ENCODE results near the gene ZNF213. TPM values are rescaled to one million over a fixed set of nuclear protein-coding genes. Genes with fewer than 3 reads are reported as not detected.
A peak's percentile ranks its signal among the peaks of the same experiment; 100 is the strongest.

ZNF213 gene
- total RNA-seq, 1 donor from 2014 or later, result 10.6 TPM

DNA sequence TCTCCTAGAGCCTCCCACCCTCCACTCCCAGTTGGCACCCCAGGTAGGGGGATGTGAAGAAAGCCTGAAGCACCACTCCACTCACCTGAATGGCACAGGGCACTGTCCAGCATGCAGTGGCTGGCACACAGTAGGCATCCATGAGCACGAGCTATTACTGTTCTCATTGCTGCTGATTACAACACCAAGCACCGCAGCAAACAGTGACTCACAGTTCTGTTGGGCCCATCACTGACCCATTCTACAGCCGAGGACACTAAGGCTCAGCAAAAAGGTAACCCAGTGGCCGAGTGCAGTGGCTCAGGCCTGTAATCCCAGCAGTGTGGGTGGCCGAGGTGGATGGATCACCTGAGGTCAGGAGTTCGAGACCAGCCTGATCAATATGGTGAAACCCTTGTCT lies 38.5 kb upstream of the ZNF213 start:
- Mint-ChIP-seq H3K27ac (no peak overlapping the region), H3K4me1 (peaks cover 34% of the 10 kb centered on the region), H3K36me3 (ENCODE audit: low read depth) (no peaks in the 10 kb centered on the region), H3K4me3 (no peak overlapping the region), H3K27me3 (peaks cover 2% of the 10 kb centered on the region), H3K9me3 (no peaks in the 10 kb centered on the region)
- intact Hi-C loops (cut with micrococcal nuclease), result loop anchor here (1.0 kb wide), 1 partner anchor 33 kb away; no protein-coding TSS in a partner anchor
- DNase-seq, result no peak

DNA sequence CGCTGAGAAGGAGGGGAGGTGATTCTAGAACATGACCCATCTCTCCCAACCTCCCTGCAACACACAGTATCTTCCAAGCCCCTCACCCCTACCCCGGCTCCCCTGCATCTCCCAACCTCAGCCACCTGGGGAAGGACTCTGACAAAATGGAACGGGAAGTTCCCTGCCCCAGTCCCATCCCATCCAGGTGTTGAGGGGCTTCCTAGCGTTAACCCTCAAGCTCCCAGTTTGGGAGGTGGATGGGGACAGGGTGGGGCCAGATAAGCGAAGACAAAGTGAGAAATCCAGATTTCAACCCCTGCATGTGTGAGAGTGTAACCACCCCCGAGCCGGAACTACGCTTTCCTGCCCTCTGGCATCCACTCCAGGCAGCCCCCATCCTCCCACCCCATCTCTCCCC lies 37.6 kb upstream of the ZNF213 start:
- peaks cover 36% of the 10 kb centered on the region for H3K4me1 Mint-ChIP-seq
- DNase-seq, result no peak
- H3K9me3 Mint-ChIP-seq, result no peaks in the 10 kb centered on the region
- no peak overlapping the region for H3K4me3 Mint-ChIP-seq
- H3K27me3 Mint-ChIP-seq, result peaks cover 2% of the 10 kb centered on the region
- no peaks in the 10 kb centered on the region for H3K36me3 Mint-ChIP-seq (ENCODE audit: low read depth)
- no peak overlapping the region for H3K27ac Mint-ChIP-seq
- intact Hi-C loops (cut with micrococcal nuclease), result no loop called here

DNA sequence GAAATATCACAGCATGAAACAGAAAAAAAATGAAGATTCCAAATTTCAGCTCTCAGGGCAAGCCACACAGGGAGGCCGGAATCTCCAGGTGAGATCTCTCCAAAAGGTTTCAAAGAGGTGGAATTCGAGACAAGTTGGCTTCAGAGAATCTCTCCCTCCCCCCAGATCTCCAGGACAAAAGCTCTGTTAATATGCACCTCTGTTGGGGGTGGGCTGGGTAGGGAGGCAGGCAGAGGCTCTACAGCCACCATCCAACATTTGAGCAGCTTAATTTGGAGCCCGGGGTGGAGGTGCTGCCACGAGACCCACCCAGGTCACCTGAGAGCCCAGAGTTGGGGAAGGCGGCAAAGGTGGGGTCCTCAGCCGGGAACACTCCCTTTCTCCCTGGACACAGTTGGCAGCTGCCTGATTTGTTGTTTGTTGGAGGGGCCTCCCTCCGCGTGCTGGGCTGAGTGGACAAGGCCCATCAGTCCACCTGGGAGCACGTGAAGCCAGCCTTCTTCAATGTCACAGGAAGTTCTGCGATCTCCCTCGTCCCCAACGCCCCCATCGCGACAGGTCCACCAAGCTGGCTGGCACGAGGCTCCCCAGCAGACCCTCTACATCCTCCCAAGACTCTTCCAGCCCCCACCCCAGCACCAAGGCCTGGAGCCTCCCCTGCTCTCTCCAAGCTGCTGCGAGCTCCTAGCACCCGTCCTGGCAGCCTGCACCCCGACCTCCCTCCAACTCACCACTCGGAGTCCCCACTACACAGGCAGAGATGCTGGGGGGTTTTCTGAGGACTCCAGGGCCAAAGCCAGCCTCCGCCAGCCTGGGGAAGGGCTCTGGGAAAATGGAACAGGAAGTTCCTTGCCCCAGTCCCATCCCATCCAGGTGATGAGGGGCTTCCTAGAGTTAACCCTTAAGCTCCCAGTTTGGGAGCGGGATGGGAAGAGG lies 36.1 kb upstream of the ZNF213 start, which contains the start of gene ZSCAN10:
TSS of gene ZSCAN10 (minus strand) at position 836 of the 936 bp plus-strand sequence. CDS start 6,357 bp downstream, outside the sequence.
- H3K4me1 Mint-ChIP-seq, result peaks cover 41% of the 10 kb centered on the region
- H3K9me3 Mint-ChIP-seq, result no peaks in the 10 kb centered on the region
- H3K27ac Mint-ChIP-seq, result peak within 1 kb of the TSS; percentile 86
- H3K4me3 Mint-ChIP-seq, result peak within 1 kb of the TSS; percentile 85
- peaks cover 2% of the 10 kb centered on the region for H3K27me3 Mint-ChIP-seq
- H3K36me3 Mint-ChIP-seq (ENCODE audit: low read depth), result no peaks in the 10 kb centered on the region
- no peak for DNase-seq
- intact Hi-C loops (cut with micrococcal nuclease), result no loop called here

DNA sequence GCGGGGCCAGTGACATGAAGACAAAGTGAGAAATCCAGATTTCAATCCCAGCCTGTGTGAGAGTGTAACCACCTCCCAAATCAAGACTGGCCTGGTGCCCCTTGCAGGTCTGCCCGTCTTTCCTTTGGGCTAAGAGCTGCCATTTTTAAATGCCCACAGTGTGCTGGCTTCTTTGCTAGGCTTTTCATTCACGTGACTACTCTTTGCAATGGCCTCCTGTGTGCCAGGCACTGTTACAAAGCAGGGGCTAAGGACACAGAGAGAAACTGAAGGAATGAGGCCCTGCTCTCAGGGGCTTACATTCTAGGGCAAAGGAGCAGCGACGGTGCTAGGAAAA lies 35.5 kb upstream of the ZNF213 start:
- intact Hi-C loops (cut with micrococcal nuclease), result no loop called here
- H3K27ac Mint-ChIP-seq, result no peak overlapping the region
- no peaks in the 10 kb centered on the region for H3K36me3 Mint-ChIP-seq (ENCODE audit: low read depth)
- peaks cover 41% of the 10 kb centered on the region for H3K4me1 Mint-ChIP-seq
- no peaks in the 10 kb centered on the region for H3K9me3 Mint-ChIP-seq
- no peak for DNase-seq
- peaks cover 2% of the 10 kb centered on the region for H3K27me3 Mint-ChIP-seq
- H3K4me3 Mint-ChIP-seq, result no peak overlapping the region

DNA sequence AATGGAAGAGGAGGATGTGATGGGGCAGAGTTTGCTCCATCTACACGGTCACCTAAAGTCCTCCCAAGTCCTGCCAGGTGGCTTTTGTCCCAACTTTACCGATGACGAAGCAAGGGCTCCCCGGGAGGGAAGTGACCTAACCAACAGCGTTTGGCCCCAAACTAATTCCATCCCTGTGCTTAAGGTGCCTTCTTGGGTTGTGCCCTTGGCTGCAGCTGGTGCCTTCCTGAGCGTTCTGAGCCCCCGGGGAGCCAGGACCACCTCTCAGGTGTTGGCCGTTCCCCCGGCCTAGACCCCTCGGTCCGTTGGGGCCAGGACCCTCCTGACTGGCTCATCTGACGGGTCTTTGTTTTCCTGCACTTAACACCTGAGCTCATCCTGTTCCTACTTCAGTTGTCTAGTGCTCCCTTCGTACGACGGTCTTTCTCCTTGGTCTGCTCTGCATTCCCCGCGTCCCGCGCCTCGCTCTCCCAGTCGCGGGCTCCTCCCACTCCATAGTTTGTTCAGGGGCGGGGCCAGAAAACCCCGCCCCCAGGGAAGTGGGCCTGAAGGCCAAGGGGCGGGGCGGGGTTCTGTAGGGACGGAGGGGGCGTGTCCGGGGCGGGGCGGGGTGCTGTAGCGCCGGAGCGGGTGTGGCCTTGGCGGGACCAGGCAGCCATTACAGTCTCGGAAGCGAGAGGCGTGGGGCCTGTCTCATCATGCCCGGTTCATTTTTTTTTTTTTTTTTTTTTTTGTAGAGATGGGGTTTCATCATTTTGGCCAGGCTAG lies 34.9 kb upstream of the ZNF213 start:
- no peaks in the 10 kb centered on the region for H3K9me3 Mint-ChIP-seq

DNA sequence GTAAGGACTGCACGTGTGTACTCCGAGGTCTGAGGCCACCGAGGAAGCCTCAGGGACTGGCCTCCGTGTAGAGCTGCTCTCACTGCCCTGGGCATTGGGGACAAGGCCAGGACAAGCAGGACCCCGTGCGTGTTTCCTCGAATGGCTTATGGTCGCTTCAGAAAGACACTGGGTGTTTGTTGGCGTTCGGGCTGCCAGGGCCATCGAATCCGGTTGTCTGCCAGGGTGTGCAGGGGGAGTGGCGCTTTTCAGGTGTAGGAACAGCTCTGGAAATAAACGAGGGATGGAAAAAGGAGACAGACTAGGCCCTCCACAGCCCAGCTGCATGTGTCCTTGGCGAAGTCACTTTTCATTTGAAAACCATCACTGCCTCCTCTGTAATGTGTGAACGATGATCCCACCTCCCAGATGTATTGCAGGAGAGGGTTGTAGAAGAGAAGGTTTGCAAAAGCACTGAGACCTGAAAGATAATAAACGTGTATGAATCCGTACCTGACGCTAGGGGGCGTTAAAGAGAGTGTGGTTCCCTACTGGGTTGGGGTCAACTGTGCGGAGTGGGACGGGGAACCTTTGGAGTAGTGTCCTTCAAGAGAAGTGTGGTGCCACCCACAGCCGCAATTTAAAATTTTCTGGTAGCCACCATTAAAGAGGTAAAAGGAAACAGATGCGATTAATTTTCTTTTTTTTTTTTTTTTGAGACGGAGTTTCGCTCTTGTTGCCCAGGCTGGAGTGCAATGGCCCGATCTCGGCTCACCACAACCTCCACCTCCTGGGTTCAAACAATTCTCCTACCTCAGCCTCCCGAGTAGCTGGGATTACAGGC lies 33.6 kb upstream of the ZNF213 start:
- H3K4me3 Mint-ChIP-seq, result peak overlapping the region; percentile 78
- DNase-seq, result peak; percentile 86
- no peaks in the 10 kb centered on the region for H3K36me3 Mint-ChIP-seq (ENCODE audit: low read depth)
- H3K9me3 Mint-ChIP-seq, result no peaks in the 10 kb centered on the region
- peaks cover 36% of the 10 kb centered on the region for H3K4me1 Mint-ChIP-seq
- H3K27me3 Mint-ChIP-seq, result peaks cover 2% of the 10 kb centered on the region
- H3K27ac Mint-ChIP-seq, result peak overlapping the region; percentile 85
- intact Hi-C loops (cut with micrococcal nuclease), result loop anchor here (2.0 kb wide), 1 partner anchor 42 kb away; no protein-coding TSS in a partner anchor

More for the DNA sequence above, 34.9 kb upstream of the ZNF213 start:
- no peaks in the 10 kb centered on the region for H3K36me3 Mint-ChIP-seq (ENCODE audit: low read depth)
- H3K4me1 Mint-ChIP-seq, result peaks cover 38% of the 10 kb centered on the region
- intact Hi-C loops (cut with micrococcal nuclease), result loop anchor here (1.0 to 2.0 kb wide), 3 partner anchors 24 to 41 kb away; no protein-coding TSS in a partner anchor
- peaks cover 2% of the 10 kb centered on the region for H3K27me3 Mint-ChIP-seq
- peak overlapping the region; percentile 86 for H3K27ac Mint-ChIP-seq
- H3K4me3 Mint-ChIP-seq, result peak overlapping the region; percentile 85
- peak; percentile 97 for DNase-seq

DNA sequence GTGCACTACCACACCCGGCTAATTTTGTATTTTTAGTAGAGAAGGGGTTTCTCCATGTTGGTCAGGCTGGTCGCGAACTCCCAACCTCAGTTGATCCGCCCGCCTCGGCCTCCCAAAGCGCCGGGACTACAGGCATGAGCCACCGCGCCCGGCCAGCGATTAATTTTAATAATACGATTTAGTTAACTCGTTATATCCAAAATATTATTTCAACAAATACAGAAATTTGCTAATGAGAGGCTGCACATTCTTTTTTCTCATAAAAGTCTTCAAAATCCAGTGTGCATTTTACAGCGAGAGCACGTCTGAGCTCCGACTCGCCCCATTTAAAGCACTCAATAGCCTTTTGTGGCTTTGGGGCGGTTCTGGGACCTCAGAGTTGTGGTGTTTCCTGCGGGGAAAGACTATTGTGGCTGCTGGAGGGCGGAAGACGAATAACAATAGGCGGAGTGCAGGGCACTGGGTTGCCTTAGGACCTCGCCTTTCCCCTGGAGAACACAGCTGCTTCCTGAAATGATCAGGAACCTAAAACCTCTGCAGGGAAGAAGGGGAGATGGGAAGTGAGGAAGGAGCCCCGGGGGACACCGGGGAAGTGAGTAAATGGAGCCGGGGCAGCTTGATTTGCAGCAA lies 32.9 kb upstream of the ZNF213 start:
- DNase-seq, result peak; percentile 80

DNA sequence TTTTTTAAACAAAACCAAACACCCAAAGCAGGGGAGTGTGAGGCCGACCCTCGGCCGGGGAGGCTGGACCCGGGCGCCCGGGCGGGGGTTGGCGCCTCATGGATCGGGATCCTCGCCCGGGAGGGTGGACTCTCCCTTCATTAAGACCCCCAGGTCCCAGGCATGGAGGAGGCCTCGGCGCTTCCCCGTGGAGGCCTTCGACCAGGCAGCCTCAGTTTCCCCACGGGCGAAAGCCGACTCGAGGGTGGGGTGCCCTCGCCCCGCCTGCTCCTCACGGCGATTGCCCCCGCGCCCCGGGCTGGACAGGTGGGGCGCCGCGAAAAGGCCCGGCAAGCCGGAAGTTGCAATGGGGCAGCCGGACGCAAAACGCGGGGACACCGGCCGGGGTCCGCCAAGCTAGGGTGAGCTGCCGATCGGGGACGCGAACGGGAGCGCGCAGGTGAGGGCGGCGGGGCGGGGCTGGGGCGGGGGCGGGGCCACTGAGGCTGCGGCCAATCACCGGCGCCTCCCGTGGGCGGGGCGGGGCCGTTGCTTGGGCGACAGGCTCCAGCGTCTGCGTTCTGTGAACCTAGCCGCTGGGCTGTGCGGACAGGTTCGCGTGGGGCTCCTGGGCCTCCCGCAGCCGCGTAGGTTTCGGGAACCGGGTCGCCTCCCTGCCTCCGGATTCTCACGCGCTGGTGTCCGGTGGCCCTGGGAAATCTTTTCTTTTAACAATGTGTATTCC lies 28.5 kb upstream of the ZNF213 start:
- H3K4me3 Mint-ChIP-seq, result peak overlapping the region; percentile 88
- peak overlapping the region; percentile 90 for H3K27ac Mint-ChIP-seq
- H3K9me3 Mint-ChIP-seq, result no peaks in the 10 kb centered on the region
- peaks cover 2% of the 10 kb centered on the region for H3K27me3 Mint-ChIP-seq
- H3K4me1 Mint-ChIP-seq, result peaks cover 22% of the 10 kb centered on the region
- intact Hi-C loops (cut with micrococcal nuclease), result loop anchor here (1.0 kb wide), 2 partner anchors 18 to 44 kb away; no protein-coding TSS in a partner anchor
- no peaks in the 10 kb centered on the region for H3K36me3 Mint-ChIP-seq (ENCODE audit: low read depth)
- DNase-seq, result peak; percentile 97

More for the DNA sequence above, 32.9 kb upstream of the ZNF213 start:
- Mint-ChIP-seq H3K27me3 (peaks cover 2% of the 10 kb centered on the region), H3K4me1 (peaks cover 36% of the 10 kb centered on the region), H3K36me3 (ENCODE audit: low read depth) (no peaks in the 10 kb centered on the region), H3K27ac (peak overlapping the region; percentile 86), H3K9me3 (no peaks in the 10 kb centered on the region), H3K4me3 (peak overlapping the region; percentile 78)
- intact Hi-C loops (cut with micrococcal nuclease), result loop anchor here (2.0 kb wide), 1 partner anchor 43 kb away; no protein-coding TSS in a partner anchor

DNA sequence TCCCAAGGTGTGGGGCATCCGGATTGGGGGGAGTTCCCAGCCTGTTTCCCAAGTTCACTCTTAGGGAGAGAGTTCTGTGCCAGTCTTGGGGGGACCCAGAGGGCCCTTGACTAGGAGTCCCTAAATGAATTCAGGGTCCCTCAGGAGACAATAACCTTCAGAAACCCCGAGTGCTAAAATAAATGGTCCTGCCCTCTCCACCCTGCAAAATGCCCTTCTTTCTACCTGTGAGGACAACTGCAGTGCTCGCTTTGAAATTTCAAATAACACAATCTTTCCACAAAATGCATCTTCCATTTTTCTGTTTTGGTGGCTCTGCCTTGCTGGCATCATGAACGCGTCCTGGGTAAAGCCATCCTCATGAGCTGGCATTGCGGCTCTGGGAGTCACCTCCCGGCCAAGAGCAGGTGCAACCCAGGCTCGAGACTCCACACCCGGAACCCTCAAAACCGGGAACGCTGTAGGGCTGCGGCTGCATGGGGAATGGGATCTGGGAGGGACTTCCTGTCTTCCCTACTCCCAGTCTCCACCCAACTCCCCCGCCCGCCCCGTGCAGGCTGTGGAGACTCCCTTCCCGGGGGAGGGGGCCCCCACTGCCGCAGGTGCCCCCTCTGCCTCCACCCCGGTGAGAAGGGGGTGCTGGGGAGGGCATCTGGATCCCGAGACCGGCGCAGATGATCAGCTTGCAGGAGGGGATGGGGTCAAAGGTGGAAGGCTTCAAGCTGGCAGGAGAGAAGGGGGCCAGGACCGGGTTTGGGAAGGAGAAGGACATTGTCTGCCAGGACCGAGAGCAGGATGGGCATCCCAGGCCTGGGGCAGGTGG lies 22.6 kb upstream of the ZNF213 start, which contains the start of gene ZNF205:
TSS of gene ZNF205 (plus strand) at position 529 of the 823 bp plus-strand sequence. CDS start 845 bp downstream, outside the sequence.
- Mint-ChIP-seq H3K36me3 (ENCODE audit: low read depth) (no peaks in the 10 kb centered on the region), H3K27ac (no peak within 1 kb of the TSS), H3K4me3 (no peak within 1 kb of the TSS), H3K9me3 (no peaks in the 10 kb centered on the region), H3K4me1 (peaks cover 4% of the 10 kb centered on the region), H3K27me3 (peaks cover 14% of the 10 kb centered on the region)
- intact Hi-C loops (cut with micrococcal nuclease), result no loop called here
- no peak for DNase-seq

DNA sequence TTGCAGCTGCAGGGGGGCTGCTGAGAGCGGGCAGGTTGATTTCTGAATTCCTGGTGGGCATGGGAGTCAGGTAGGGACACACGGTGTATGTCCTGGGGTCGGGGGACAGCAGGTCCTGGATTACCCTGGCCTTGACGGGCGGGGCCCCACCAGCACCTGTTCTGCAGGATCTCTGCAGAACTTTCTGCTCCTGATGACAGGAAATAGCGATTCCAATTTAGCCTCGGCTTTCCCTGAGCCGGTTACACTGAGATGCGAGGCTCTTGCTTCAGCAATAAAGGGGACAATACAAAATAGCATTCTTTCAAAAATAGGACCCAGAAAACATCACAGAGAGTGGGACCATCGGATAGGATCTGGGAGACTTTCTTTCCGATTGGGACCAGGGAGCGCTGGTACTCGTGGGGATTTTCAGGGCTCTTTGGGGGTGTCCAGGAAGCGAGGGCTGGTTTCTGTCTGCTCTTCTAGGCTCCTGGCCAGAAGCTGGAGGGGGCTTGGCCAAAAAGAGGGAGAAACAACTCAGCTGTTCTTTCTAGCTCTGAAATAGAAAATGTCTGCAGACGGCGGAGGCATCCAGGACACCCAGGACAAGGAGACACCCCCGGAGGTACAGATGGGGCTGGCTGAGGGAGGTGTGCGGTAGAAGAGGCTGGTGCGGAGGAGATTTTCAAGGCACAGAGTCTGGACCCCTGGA lies 21.8 kb upstream of the ZNF213 start:
- H3K27me3 Mint-ChIP-seq, result peaks cover 14% of the 10 kb centered on the region
- H3K9me3 Mint-ChIP-seq, result no peaks in the 10 kb centered on the region
- no peaks in the 10 kb centered on the region for H3K36me3 Mint-ChIP-seq (ENCODE audit: low read depth)
- peaks cover 2% of the 10 kb centered on the region for H3K4me1 Mint-ChIP-seq
- H3K4me3 Mint-ChIP-seq, result no peak overlapping the region
- H3K27ac Mint-ChIP-seq, result no peak overlapping the region
- no peak for DNase-seq
- intact Hi-C loops (cut with micrococcal nuclease), result no loop called here

DNA sequence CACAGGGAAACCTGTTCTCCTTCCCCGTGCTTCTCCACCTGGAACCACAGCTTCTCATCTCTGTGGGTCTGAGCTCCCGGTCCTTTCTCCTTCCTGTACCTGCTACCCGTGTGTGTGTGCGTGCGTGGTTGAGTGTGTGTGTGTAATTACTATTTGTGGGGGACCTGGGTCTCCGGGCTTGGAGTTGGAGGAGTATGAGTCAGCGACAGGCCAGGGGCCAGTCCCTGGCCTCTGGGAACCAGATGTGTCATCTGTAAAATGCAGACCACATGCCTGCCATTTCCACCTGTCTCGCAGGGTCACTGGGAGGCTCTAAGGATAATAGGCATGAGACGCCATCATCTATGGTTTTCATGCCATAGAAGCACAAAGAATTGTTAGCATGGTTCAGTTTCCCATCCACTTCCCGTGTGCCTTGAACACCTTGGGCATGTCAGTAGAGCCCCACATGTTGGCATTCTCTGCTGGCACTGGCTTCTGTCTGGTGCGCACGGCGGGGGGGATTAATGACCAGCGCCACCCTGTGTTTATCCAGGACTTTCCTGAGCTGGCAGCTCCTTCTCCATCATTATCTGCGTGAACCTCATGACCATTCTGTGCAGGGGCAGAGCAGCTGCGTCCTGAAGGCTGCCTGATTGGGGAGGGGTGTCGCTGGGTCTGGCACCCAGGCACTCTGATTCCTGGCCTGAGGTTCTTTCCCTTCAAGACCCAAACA lies 20.9 kb upstream of the ZNF213 start:
- Mint-ChIP-seq H3K4me3 (no peak overlapping the region), H3K4me1 (peaks cover 2% of the 10 kb centered on the region), H3K27ac (no peak overlapping the region), H3K27me3 (peaks cover 14% of the 10 kb centered on the region), H3K9me3 (no peaks in the 10 kb centered on the region), H3K36me3 (ENCODE audit: low read depth) (no peaks in the 10 kb centered on the region)
- no peak for DNase-seq
- intact Hi-C loops (cut with micrococcal nuclease), result no loop called here
